Measurements from ENCODE around the gene AOPEP. TPM values are rescaled to one million over a fixed set of nuclear protein-coding genes. Genes with fewer than 3 reads are reported as not detected.

Gene AOPEP
- total RNA-seq, 4 donors from 2014 or later, result 18.8 to 81.0 (median 32.1) TPM

- no peak for TF ChIP-seq CTCF (IDR thresholded peaks at IDR 0.05; ENCODE audit: low read depth)
Observed at GRCh38 chr9:95005278-95006143, 279.0 kb downstream of the AOPEP start.

GRCh38 chr9:95007226-95007869 is 280.8 kb downstream of the AOPEP start:
- no peak for TF ChIP-seq CTCF (IDR thresholded peaks at IDR 0.05; ENCODE audit: low read depth)

- no peak for TF ChIP-seq CTCF (IDR thresholded peaks at IDR 0.05; ENCODE audit: low read depth)
Observed at GRCh38 chr9:95008151-95008771, 281.8 kb downstream of the AOPEP start.

GRCh38 chr9:95009459-95009858 is 283.0 kb downstream of the AOPEP start:
- TF ChIP-seq CTCF (IDR thresholded peaks at IDR 0.05; ENCODE audit: low read depth), result no peak

GRCh38 chr9:95010431-95010838 is 283.9 kb downstream of the AOPEP start:
- TF ChIP-seq CTCF (IDR thresholded peaks at IDR 0.05; ENCODE audit: low read depth), result no peak

GRCh38 chr9:95012035-95012708 is 285.7 kb downstream of the AOPEP start:
- no peak for TF ChIP-seq CTCF (IDR thresholded peaks at IDR 0.05; ENCODE audit: low read depth)
